ENCODE results near the gene STK38. TPM values are rescaled to one million over a fixed set of nuclear protein-coding genes. Genes with fewer than 3 reads are reported as not detected.

STK38 gene
- total and polyA plus RNA-seq, 9 of the 15 experiments (the other 6 are each of a cell fraction or from before 2014, with no cell fraction given): 5.7 to 28.7 (median 19.5) TPM

GRCh38 chr6:36545767-36546307, 1.4 kb downstream of the STK38 start (continued):
- TF ChIP-seq PHF8 (IDR thresholded peaks at IDR 0.05; ENCODE audit: borderline replicate concordance, low read length): no peak
- no peak for TF ChIP-seq BCL6 (CRISPR knock-in tag; IDR thresholded peaks at IDR 0.05)
- TF ChIP-seq NELFE (IDR thresholded peaks at IDR 0.05; ENCODE audit: insufficient read depth, insufficient read length): no peak

GRCh38 chr6:36544228-36544627, 3.1 kb downstream of the STK38 start:
- no peak for ATAC-seq
- DNase-seq (ENCODE audit: extremely low read depth in 1 of 4, low spot score in 3 of 4): no peak
- peaks cover 33% of the 10 kb centered on the region; the same call in 2 of the 3 replicates for H3K36me3 ChIP-seq (ENCODE audit: control insufficient read depth, insufficient read depth, low read length)
- TF ChIP-seq TAF9B (IDR thresholded peaks at IDR 0.05; ENCODE audit: partially characterized antibody): no peak
- peak; percentile 52 for TF ChIP-seq VEZF1 (CRISPR knock-in tag; IDR thresholded peaks at IDR 0.05)
- peak; percentile 67; the same call in 1 of the 2 replicates for TF ChIP-seq ZNF740 (CRISPR knock-in tag; IDR thresholded peaks at IDR 0.05)
- TF ChIP-seq ZNF740 (tag; IDR thresholded peaks at IDR 0.05): no peak
- no peak for TF ChIP-seq SRSF7 (optimal IDR thresholded peaks at IDR 0.05; ENCODE audit: low read depth, low read length)
- POLR2A ChIA-PET: interaction anchor here (0.7 to 4.3 kb wide), 5 partner anchors 16 to 51 kb away, joined by 3 to 24 read pairs (median 3); partner anchors contain the start of gene SRSF3
- no TSS peak for BruUV-seq (replicated peaks)
- CTCF ChIA-PET (ENCODE audit: low intra/inter-chr PET ratio): no interaction called here
- no peaks in the 10 kb centered on the region for H3K9me1 ChIP-seq (ENCODE audit: control insufficient read depth, insufficient read depth, low read length)
- H2AFZ ChIP-seq (ENCODE audit: low read depth, low read length): no peak overlapping the region
- peaks cover 57% of the 10 kb centered on the region for H3K79me2 ChIP-seq (ENCODE audit: control insufficient read depth, insufficient read depth, low read length)
- no peak overlapping the region for H3K4me3 ChIP-seq
- H3K9ac ChIP-seq (ENCODE audit: insufficient read depth in 1 of 2, low read depth in 2 of 2, low read length in 2 of 2): no peak overlapping the region
- 72% methylated on average over 1 of the region's 1 CpG for WGBS (ENCODE audit: insufficient coverage, low coverage, missing lambda C conversion rate)
- H3K4me1 ChIP-seq (replicated peaks in 1 of 2; ENCODE audit: control insufficient read depth in 2 of 2, insufficient read depth in 2 of 2, low read length in 2 of 2): peaks cover 23 to 24% of the 10 kb centered on the region in 2 experiments
- no peaks in the 10 kb centered on the region for H3K9me3 ChIP-seq (replicated peaks; ENCODE audit: control insufficient read depth, insufficient read depth, low read depth, low read length)
- no peaks in the 10 kb centered on the region for H3K27me3 ChIP-seq (ENCODE audit: control insufficient read depth in 2 of 2, insufficient read depth in 2 of 2, low read length in 2 of 2)
- no peak overlapping the region for H3K27ac ChIP-seq (ENCODE audit: extremely low read depth, low read depth, low read length)
- intact Hi-C loops (cut with micrococcal nuclease) (no loop called here), in situ Hi-C loops (cut with MboI) (no loop called here)
- no peak overlapping the region for H3K4me2 ChIP-seq (ENCODE audit: insufficient read depth, low read length)
- H4K20me1 ChIP-seq (replicated peaks; ENCODE audit: control insufficient read depth, insufficient read depth, low read length): 0 out of 2 replicates have a peak, but pooled peaks cover 9% of the 10 kb centered on the region
- FAIRE-seq: peak; percentile 42

All from K562 (cell line).